HG03097 (cell line): Measurements from ENCODE around the gene PRKAR2A.

Experiments used
- ATAC-seq: cut with Tn5 transposase; IDR thresholded peaks from one replicate; pipeline ENCODE4 v1.9.1; 2021; ENCODE audit not compliant: unreplicated experiment, low FRiP score

The PRKAR2A gene

GRCh38 chr3:48847504-48848423 is at the start of gene PRKAR2A:
Gene PRKAR2A, minus strand, starts transcription at chr3:48847874. Its CDS starts 278 bp downstream, at chr3:48847596.
- ATAC-seq: peak; percentile 82

DNA sequence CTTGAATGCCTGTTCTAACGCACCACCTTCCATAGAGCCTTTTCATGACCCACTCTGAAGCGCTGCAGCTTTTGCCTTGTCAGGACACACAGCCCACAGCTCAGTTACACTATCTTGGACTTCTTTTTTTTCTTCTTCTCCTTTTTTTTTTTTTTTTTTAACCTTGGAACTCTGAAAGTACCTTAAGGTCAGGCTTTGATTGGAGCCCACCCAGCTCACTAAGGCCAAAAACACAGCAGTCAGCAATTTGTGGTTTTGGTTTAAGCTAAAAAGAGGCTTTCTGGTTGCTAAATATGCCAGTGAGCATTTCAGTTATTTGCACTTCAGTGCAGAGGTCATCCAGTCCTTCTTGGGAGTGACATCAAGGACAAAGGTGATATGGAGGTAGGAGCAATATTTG is 49.3 kb upstream of the PRKAR2A start:
- ATAC-seq: no peak

GRCh38 chr3:48894516-48894915 is 46.8 kb upstream of the PRKAR2A start:
- no peak for ATAC-seq

GRCh38 chr3:48891606-48892005 is 43.9 kb upstream of the PRKAR2A start:
- no peak for ATAC-seq

GRCh38 chr3:48885753-48886152 is 38.1 kb upstream of the PRKAR2A start:
- no peak for ATAC-seq

DNA sequence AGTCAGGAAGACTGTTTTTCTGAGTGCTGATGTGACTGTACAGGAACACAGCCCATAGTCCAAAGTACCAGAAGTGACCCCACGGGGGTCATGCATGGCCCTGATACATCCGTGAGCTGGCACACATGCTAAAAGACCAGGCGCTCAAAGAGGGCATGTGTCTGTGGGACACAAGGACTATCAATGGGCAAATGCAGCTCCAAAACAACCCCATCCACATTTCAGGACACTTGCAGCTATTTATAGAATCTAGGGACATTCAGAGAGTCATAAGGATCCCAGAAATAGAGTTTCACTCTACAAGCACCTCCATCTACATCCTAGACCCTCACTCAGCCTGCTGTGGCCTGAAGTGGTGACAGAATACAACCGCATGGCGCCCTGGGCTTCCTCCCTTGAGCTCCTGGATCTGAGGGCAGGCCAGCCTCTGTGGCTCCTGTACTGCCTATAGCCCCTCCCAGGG is 34.0 kb upstream of the PRKAR2A start:
- no peak for ATAC-seq

DNA sequence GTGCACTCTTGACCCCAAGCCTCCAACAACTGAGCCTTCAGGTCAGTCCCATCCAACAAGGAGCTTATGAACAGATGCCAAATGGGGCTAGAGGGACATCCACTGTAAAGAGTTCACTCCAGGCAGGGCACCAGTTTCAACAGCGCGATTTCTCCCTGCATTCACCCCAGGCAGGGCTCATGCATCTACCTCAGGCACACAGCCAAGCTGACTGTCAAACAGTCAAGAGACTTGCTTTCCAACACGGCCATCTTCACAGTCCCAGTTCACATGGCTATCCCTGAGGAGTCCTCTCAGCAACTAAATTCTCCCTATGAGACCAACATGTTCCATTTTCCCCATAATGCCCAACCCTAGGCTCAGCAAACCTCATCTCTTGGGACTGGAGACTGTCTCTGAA is 33.3 kb upstream of the PRKAR2A start:
- no peak for ATAC-seq

- ATAC-seq: no peak
These were observed 32.3 kb upstream of the PRKAR2A start for GRCh38 chr3:48879994-48880377.

DNA sequence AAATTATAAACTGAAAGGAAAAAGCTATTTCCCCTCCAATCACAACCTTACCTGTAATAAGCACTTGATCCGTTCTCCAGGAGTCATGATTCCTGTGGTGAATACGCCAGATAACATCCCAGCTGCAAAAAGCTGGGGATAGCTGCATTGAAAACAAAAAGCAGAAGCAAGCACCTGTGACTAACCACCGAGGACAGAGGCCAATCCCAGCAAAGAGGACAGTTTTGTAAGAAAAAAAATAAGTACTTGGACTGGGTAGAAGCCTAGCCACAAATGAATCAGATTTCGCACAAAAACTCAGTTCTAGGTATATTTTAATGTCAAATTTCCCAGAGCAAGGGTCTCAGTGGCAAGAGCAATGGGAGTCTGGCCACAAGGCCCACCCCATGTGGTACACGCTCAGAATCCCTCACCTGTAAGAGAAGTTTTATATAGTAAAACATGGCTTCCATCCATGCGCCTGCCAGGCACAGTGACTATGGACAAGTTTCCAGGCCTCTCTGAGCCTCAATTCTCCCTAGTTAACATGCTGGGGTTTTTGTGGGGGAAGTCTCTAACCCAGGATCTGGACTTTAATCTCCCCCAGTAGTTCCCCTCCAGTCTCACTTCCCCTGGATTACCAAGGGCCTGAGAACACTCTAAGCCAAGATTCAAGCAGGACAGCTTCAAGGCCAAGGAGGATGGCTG is 31.8 kb upstream of the PRKAR2A start:
- ATAC-seq: no peak

DNA sequence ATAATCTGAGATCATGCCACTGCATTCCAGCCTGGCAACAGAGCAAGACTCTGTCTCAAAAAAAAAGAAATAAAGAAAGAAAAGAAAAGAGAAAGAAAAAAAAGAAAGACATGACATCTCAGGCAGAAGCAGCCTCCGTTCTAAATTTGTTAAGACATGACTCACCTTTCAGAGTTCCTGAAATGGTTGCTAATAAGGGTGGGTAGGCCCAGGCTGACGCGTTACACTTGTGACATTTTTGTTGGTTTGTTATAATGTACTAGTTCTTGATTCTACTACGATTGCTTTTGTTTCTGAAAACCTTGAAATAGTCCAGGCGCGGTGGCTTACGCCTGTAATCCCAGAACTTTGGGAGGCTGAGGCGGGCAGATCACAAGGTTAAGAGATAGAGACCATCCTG is 30.0 kb upstream of the PRKAR2A start:
- ATAC-seq: no peak

GRCh38 chr3:48863122-48863521 is 15.4 kb upstream of the PRKAR2A start:
- ATAC-seq: no peak

DNA sequence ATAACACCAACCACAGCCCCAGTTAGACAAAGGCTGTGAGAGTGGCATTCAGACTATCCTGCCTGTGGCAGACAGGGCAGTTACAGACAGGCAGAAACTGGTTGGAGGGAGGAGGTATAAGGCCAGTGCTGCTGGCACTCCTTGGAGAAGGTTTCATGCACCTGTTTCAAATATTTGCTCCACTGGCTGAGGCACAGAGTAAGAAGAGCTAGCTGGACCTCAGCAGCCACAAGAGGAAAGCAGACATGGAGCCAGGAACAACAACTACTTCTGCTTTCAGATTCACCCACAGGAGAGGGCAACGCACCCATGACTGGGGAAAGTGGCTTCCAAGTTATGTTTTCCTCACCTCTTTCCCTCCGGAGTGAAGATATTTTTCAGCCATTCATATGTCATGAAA is 11.5 kb upstream of the PRKAR2A start:
- no peak for ATAC-seq

DNA sequence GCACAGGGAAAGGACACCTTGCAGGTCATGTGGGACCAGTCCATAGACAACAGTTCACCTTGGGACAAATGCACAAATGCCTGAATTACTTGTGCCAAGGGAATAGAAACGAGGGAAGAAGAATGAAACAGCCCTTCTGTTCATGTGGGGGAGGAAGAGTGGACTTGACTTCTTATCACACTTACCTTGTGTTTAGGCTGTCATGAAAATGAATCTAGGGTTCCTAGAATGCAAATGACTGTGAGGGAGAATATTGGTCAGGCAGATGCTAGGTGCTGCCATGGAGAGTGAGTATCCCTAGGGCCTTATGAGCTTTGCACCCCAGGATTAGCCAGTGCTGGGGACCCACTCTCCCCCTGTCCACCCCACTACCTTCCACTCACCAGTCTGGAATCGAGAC is 11.0 kb upstream of the PRKAR2A start:
- ATAC-seq: no peak

GRCh38 chr3:48857641-48858040 is 10.0 kb upstream of the PRKAR2A start:
- no peak for ATAC-seq

DNA sequence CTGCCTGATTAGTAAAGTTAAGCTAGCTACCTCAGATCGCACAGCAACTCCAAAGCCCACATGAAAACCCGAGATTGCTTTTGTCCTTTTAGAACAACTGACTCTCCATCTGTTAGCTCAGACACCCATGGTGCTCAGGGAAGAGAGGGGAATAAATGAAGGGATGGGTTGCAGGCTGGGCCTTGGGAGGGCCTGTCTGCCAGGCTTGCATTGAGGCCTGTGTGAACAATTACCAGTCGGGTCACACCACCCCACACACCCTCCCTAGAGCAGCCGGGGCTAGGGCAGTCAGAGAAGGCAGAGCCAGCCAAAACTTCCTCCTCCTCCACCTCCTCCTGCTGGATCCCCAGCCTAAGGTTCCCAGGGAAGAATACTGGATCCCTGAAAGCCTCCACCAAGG is 8.8 kb upstream of the PRKAR2A start:
- ATAC-seq: no peak

- no peak for ATAC-seq
These were observed 8.2 kb upstream of the PRKAR2A start for GRCh38 chr3:48855681-48856447.

- no peak for ATAC-seq
These were observed 4.5 kb upstream of the PRKAR2A start for GRCh38 chr3:48852151-48852550.

DNA sequence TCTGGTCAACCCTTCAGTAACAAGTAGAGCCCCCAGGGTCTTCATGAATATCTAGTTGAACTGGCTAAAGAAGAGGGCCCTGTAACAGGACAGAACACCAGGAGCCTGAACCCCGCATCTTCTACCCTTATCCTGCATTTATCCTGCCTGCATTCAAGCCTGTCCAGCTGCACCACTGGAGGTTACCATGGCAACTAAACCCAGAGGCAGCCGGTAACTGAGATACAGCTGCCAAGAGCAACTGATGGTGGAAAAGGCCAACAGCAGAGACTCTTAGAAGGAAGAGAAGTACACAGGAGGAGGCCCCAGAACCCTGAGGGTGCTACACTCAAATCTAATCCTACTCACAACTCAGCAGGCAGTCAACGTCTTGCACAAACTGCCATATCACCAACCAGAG is 3.7 kb upstream of the PRKAR2A start:
- no peak for ATAC-seq

DNA sequence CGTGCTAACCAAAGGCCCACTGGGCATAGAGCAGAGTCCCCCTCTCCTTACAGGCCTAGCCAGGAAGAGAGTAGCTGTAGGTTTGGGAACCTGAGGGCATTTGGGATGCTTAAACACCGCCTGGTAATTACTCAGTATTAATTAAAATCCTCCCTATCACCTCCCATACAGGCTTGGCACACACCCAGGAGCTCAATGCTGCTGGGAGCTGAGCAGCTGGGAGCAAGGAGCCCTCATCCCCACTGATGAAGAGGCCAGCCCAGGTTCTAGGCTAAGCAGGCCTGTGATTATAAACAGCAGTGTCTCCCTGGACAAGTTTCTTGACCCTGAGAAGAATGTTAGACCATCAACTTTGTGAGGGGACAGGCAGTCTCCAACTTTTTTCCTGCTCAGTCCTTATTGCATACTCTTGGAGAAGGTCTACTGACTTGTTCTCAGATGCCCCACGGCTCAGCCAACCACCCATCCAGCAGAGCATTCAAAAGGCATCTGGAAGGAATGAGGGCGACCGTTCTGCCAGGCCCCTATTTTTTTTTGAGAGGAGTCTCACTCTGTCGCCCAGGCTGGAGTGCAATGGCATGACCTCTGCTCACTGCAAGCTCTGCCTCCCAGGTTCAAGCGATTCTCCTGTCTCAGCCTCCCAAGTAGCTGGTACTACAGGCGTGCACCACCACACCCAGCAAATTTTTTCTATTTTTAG is 1.3 kb upstream of the PRKAR2A start:
- no peak for ATAC-seq

DNA sequence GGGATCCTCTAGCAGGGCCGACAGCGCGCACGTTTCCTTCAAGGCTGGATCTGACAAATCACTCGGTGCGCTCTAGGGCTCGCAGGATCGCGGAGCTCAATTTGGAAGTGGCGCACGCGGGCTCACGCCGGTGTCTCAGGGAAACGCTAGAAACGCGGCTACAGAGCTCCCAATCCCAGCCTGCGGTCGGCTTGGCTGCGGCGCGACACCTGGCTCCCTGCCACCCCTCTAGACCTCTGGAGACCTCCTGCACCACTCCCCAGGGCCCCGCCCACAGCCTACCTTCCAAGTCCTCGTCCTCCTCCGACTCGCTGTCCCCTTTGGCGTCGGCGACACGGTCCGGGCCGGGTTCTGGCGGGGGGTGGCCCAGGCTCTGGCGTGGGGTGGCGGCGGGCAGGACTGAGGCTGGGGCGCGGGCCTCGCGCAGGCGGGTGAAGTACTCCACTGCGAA is 596 bp downstream of the PRKAR2A start:
- ATAC-seq: peak; percentile 37
